ENCODE data around the gene CTDP1.
"Not testable (repeated sequence)": the region's sequence is repeated elsewhere in the genome, so short reads cannot be mapped to it uniquely, and the experiment has no call there.

The CTDP1 gene

GRCh38 chr18:79682894-79683625 is 3.5 kb downstream of the CTDP1 start:
- no peak for DNase-seq

GRCh38 chr18:79683626-79684282 is 4.2 kb downstream of the CTDP1 start:
- DNase-seq, result no peak

- DNase-seq, result no peak
These were observed 4.7 kb downstream of the CTDP1 start for GRCh38 chr18:79684283-79684631.

- DNase-seq, result no peak
These were observed 5.2 kb downstream of the CTDP1 start for GRCh38 chr18:79684787-79685186.

GRCh38 chr18:79685281-79685680 is 5.7 kb downstream of the CTDP1 start:
- DNase-seq, result no peak

- no peak for DNase-seq
These were observed 6.4 kb downstream of the CTDP1 start for GRCh38 chr18:79685971-79686370.

- no peak for DNase-seq
These were observed 8.2 kb downstream of the CTDP1 start for GRCh38 chr18:79687806-79688205.

GRCh38 chr18:79690071-79690470 is 10.5 kb downstream of the CTDP1 start:
- no peak for DNase-seq

GRCh38 chr18:79690586-79691482 is 11.2 kb downstream of the CTDP1 start:
- DNase-seq, result no peak

- no peak for DNase-seq
These were observed 12.5 kb downstream of the CTDP1 start for GRCh38 chr18:79692056-79692455.

GRCh38 chr18:79692886-79693285 is 13.3 kb downstream of the CTDP1 start:
- no peak for DNase-seq

- DNase-seq, result no peak
These were observed 14.1 kb downstream of the CTDP1 start for GRCh38 chr18:79693561-79694205.

- DNase-seq, result not testable (repeated sequence)
These were observed 14.7 kb downstream of the CTDP1 start for GRCh38 chr18:79694206-79694894.

- DNase-seq, result no peak
These were observed 15.3 kb downstream of the CTDP1 start for GRCh38 chr18:79694895-79695213.

- no peak for DNase-seq
These were observed 15.7 kb downstream of the CTDP1 start for GRCh38 chr18:79695269-79695668.

- DNase-seq, result no peak
These were observed 16.6 kb downstream of the CTDP1 start for GRCh38 chr18:79695856-79696850.

- DNase-seq, result no peak
These were observed 17.6 kb downstream of the CTDP1 start for GRCh38 chr18:79697178-79697577.

GRCh38 chr18:79697976-79698375 is 18.4 kb downstream of the CTDP1 start:
- DNase-seq, result no peak

- DNase-seq, result no peak
These were observed 19.2 kb downstream of the CTDP1 start for GRCh38 chr18:79698668-79699335.

- no peak for DNase-seq
These were observed 20.1 kb downstream of the CTDP1 start for GRCh38 chr18:79699653-79700052.

- DNase-seq, result no peak
These were observed 23.3 kb downstream of the CTDP1 start for GRCh38 chr18:79702906-79703305.
